OCI-LY7 (cell line): ENCODE measurements around the gene IMMP2L. TPM values are rescaled to one million over a fixed set of nuclear protein-coding genes. Genes with fewer than 3 reads are reported as not detected.

Experiments
- BruUV-seq: library from RNA; stranded (reverse); fragments of 400-500 nt; replicated peaks from 2 replicates; lab custom pipeline; 2021; lab: Mats Ljungman, UMichigan
- CTCF ChIA-PET: fragments of 300-600 bp; sonication (Branson Sonifier 250); formaldehyde crosslinking; loops from one replicate; lab custom pipeline; 2022; ENCODE audit warnings: antibody characterized with exemption; ENCODE audit not compliant: unreplicated experiment; lab: Charles Lee
- POLR2A ChIA-PET: fragments of 300-600 bp; sonication (Branson Sonifier 250); formaldehyde crosslinking; loops from one replicate; lab custom pipeline; 2022; ENCODE audit warnings: antibody characterized with exemption; lab: Charles Lee
- DNase-seq: peaks from one replicate; pipeline ENCODE4 v3.0.0-alpha.2; 2015; ENCODE audit warnings: low spot score
- H2AFZ ChIP-seq: fragments of 200-600 bp; sonication (generic), shearing (Covaris generic); 2 replicates; pipeline ENCODE4 v1.6.1; 2014; ENCODE audit warnings: mild to moderate bottlenecking, antibody characterized with exemption, low read length, moderate library complexity
- H3K27ac ChIP-seq: fragments of 200-600 bp; sonication (generic); 2 replicates; pipeline ENCODE4 v1.5.1; 2014; ENCODE audit warnings: mixed run types, low read depth, mild to moderate bottlenecking, moderate library complexity, low read length, inconsistent platforms; ENCODE audit not compliant: poor library complexity, severe bottlenecking
- H3K36me3 ChIP-seq: fragments of 200-600 bp; sonication (generic); 2 replicates; pipeline ENCODE4 v1.6.1; 2014; ENCODE audit warnings: mild to moderate bottlenecking, antibody characterized with exemption, low read length, moderate library complexity, mixed read lengths; ENCODE audit not compliant: insufficient read depth
- H3K4me1 ChIP-seq: fragments of 200-600 bp; sonication (generic); 2 replicates; pipeline ENCODE4 v1.5.1; 2014; ENCODE audit warnings: mild to moderate bottlenecking, low read length; ENCODE audit not compliant: insufficient read depth, poor library complexity, severe bottlenecking
- H3K4me2 ChIP-seq: fragments of 200-600 bp; sonication (generic); 2 replicates; pipeline ENCODE4 v1.6.1; 2014; ENCODE audit warnings: mild to moderate bottlenecking, low read length
- H3K4me3 ChIP-seq: fragments of 200-600 bp; sonication (generic); 2 replicates; pipeline ENCODE4 v1.5.1; 2014; ENCODE audit warnings: mild to moderate bottlenecking, low read depth, low read length; ENCODE audit not compliant: poor library complexity, severe bottlenecking
- H3K79me2 ChIP-seq: fragments of 200-600 bp; sonication (generic); 2 replicates; pipeline ENCODE4 v1.6.1; 2016; ENCODE audit warnings: low read depth, mild to moderate bottlenecking, low read length, moderate library complexity, mixed read lengths; ENCODE audit not compliant: insufficient read depth
- H3K9me2 ChIP-seq: fragments of 200-600 bp; sonication (generic); 2 replicates; pipeline ENCODE4 v1.6.1; 2016; ENCODE audit warnings: mild to moderate bottlenecking, low read length, mixed read lengths; ENCODE audit not compliant: insufficient read depth
- H3K9me3 ChIP-seq: fragments of 200-600 bp; sonication (generic); 2 replicates; pipeline ENCODE4 v1.6.1; 2014; ENCODE audit warnings: mild to moderate bottlenecking, mixed run types, low read length, mixed read lengths
- H4K20me1 ChIP-seq: fragments of 200-600 bp; sonication (generic); 2 replicates; pipeline ENCODE4 v1.6.1; 2014; ENCODE audit warnings: mild to moderate bottlenecking, antibody characterized with exemption, low read length, moderate library complexity, mixed read lengths; ENCODE audit not compliant: insufficient read depth
- CTCF ChIP-seq: fragments of 200-600 bp; sonication (generic); conservative IDR thresholded peaks from 2 replicates; pipeline ENCODE4 v1.5.1; 2014; ENCODE audit warnings: mild to moderate bottlenecking, antibody characterized with exemption, low read length, moderate library complexity, mixed read lengths
- EZH2phosphoT487 ChIP-seq: fragments of 200-600 bp; sonication (generic); IDR thresholded peaks from 2 replicates; pipeline ENCODE4 v1.6.1; 2018; ENCODE audit warnings: low read depth, borderline replicate concordance, mild to moderate bottlenecking, mixed run types, antibody characterized with exemption, low read length, moderate library complexity, mixed read lengths
- intact Hi-C: fragments of 100-400 bp; cut with micrococcal nuclease; formaldehyde crosslinking; loops from one replicate; pipeline ENCODE4 v1.10.0; 2022; ENCODE audit not compliant: unreplicated experiment
- total RNA-seq, 2 experiments: library from RNA; depleted of rRNA in 1 of 2; stranded (reverse); fragments of >200 nt in 1 of 2; shearing (Covaris generic) in 1 of 2; gene quantifications; 2 replicates each; pipeline ENCODE4 v1.2.3, GENCODE V29; 2014 to 2022

Gene IMMP2L
- total RNA-seq, 2 experiments from 2014 or later = 8.0 to 25.4 TPM

GRCh38 chr7:111264981-111265380, 297.3 kb downstream of the IMMP2L start:
- H3K79me2 ChIP-seq = no peaks in the 10 kb centered on the region
- H3K27ac ChIP-seq = no peak overlapping the region
- no TSS peak for BruUV-seq
- H3K9me3 ChIP-seq = no peaks in the 10 kb centered on the region
- no peak for DNase-seq
- no peak overlapping the region for H3K4me2 ChIP-seq
- no peaks in the 10 kb centered on the region for H3K4me1 ChIP-seq
- H3K36me3 ChIP-seq = no peaks in the 10 kb centered on the region
- CTCF ChIA-PET = no interaction called here
- no peak overlapping the region for H2AFZ ChIP-seq
- POLR2A ChIA-PET = interaction anchor here (0.7 kb wide), 1 partner anchor 247 kb away, joined by 3 read pairs; no protein-coding TSS in a partner anchor
- TF ChIP-seq EZH2phosphoT487 (no peak), CTCF (no peak)
- intact Hi-C loops = no loop called here
- no peak overlapping the region for H3K4me3 ChIP-seq
- no peaks in the 10 kb centered on the region for H3K9me2 ChIP-seq
- H4K20me1 ChIP-seq = no peaks in the 10 kb centered on the region

GRCh38 chr7:111264111-111264868, 298.0 kb downstream of the IMMP2L start:
- H3K9me3 ChIP-seq = no peaks in the 10 kb centered on the region
- H3K9me2 ChIP-seq = no peaks in the 10 kb centered on the region
- ChIA-PET CTCF (no interaction called here), POLR2A (no interaction called here)
- no peak overlapping the region for H2AFZ ChIP-seq
- no peaks in the 10 kb centered on the region for H4K20me1 ChIP-seq
- H3K79me2 ChIP-seq = no peaks in the 10 kb centered on the region
- H3K27ac ChIP-seq = no peak overlapping the region
- H3K4me1 ChIP-seq = no peaks in the 10 kb centered on the region
- intact Hi-C loops = no loop called here
- no peak overlapping the region for H3K4me2 ChIP-seq
- H3K4me3 ChIP-seq = no peak overlapping the region
- no peak for DNase-seq
- TF ChIP-seq EZH2phosphoT487 (no peak), CTCF (no peak)
- BruUV-seq = no TSS peak
- H3K36me3 ChIP-seq = no peaks in the 10 kb centered on the region
